ENCODE measurements around the gene INO80B. TPM values are rescaled to one million over a fixed set of nuclear protein-coding genes. Genes with fewer than 3 reads are reported as not detected.
A peak's percentile ranks its signal among the peaks of the same experiment; 100 is the strongest.

INO80B gene
- total and polyA plus RNA-seq, 2 donors (not counting 1 experiment from before 2014, with no cell fraction given), result 30.4 to 78.6 TPM

DNA sequence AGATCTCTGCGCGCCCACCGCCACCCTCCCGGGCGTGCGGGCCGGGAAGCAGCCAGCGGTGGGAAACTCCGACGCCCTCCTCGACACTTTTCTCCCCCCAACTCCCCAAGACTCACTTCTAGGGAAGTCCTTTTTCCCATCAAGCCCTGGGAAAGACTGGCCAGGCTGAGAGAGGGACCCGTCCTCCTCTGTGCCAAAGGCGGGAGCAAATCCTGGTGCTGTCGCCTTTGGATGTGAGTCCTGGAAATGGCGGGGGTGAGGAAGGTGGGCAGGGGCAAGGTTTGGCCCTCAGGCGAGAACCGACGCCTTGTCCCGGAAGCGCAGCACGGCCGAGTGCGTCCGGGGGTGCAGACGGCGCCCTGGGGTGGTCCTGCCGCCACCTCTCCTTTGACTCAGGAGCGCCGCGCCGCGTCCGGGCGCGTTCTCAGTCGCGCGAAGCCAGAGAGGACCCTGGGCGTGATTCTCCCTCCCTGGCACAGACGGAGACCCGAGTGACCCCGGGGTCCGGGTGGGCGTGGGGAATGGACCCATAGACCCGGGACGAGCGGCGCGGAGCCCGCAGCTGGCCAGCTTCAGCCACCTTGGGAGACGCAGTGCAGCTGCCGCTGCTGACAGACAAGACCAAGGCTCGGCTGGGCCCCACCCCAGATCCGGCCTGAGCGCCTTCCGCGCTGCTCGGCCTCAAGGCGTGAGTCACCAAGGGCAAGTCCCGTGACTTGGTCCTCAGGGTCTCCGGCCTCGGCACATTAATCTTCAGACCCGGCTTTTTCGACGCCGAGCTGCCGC lies 48.0 kb downstream of the INO80B start:
- H3K36me3 ChIP-seq (replicated peaks in 1 of 2; ENCODE audit: control extremely low read depth in 1 of 2, control insufficient read depth in 1 of 2, extremely low read depth in 1 of 2, insufficient read depth in 2 of 2, low read length in 1 of 2), result peaks cover 0 to 10% of the 10 kb centered on the region in 2 experiments
- H2AFZ ChIP-seq (ENCODE audit: insufficient read depth, low read depth, low read length, poor library complexity, severe bottlenecking), result peak overlapping the region; percentile 73
- Mint-ChIP-seq H3K27me3 (peaks cover 62% of the 10 kb centered on the region), H3K27ac (peak overlapping the region; percentile 81), H3K4me1 (peaks cover 75% of the 10 kb centered on the region), H3K9me3 (ENCODE audit: insufficient read depth) (no peaks in the 10 kb centered on the region), H3K4me3 (peak overlapping the region; percentile 86)
- TF ChIP-seq, protein P1, sequence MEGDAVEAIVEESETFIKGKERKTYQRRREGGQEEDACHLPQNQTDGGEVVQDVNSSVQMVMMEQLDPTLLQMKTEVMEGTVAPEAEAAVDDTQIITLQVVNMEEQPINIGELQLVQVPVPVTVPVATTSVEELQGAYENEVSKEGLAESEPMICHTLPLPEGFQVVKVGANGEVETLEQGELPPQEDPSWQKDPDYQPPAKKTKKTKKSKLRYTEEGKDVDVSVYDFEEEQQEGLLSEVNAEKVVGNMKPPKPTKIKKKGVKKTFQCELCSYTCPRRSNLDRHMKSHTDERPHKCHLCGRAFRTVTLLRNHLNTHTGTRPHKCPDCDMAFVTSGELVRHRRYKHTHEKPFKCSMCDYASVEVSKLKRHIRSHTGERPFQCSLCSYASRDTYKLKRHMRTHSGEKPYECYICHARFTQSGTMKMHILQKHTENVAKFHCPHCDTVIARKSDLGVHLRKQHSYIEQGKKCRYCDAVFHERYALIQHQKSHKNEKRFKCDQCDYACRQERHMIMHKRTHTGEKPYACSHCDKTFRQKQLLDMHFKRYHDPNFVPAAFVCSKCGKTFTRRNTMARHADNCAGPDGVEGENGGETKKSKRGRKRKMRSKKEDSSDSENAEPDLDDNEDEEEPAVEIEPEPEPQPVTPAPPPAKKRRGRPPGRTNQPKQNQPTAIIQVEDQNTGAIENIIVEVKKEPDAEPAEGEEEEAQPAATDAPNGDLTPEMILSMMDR (IDR thresholded peaks at IDR 0.05), result no peak
- peak; percentile 90 for TF ChIP-seq EZH2 (IDR thresholded peaks at IDR 0.05; ENCODE audit: borderline replicate concordance, insufficient read depth, low read depth, low read length, poor library complexity, severe bottlenecking)
- H3K27ac ChIP-seq (ENCODE audit: low read length in 2 of 2), result no peak overlapping the region
- DNase-seq (peak; percentile 69), ATAC-seq (ENCODE audit: low read depth) (peak; percentile 18)
- H3K9me3 ChIP-seq (ENCODE audit: control extremely low read depth in 1 of 3, control insufficient read depth in 2 of 3, insufficient read depth in 1 of 3, low read length in 2 of 3), result peaks cover 0 to 27% (median 0%) of the 10 kb centered on the region in 3 donors
- WGBS (ENCODE audit: insufficient coverage), result 1% methylated on average over 56 of the region's 67 CpGs
- no peaks in the 10 kb centered on the region for H4K20me1 ChIP-seq (ENCODE audit: control insufficient read depth, insufficient read depth, low read length, poor library complexity, severe bottlenecking)
- ChIA-PET POLR2A (interaction anchor here (0.6 to 1.6 kb wide), 4 partner anchors 45 to 84 kb away, joined by 3 to 6 read pairs (median 4); partner anchors contain the start of gene WBP1), CTCF (interaction anchor here (1.0 to 8.1 kb wide), 9 partner anchors 8 to 85 kb away, joined by 3 to 111 read pairs (median 5); partner anchors contain the start of genes CCDC142, TLX2 and TTC31)
- H3K4me3 ChIP-seq (ENCODE audit: control extremely low read depth in 1 of 5, extremely low read depth in 1 of 5, insufficient read depth in 1 of 5, low read depth in 2 of 5, low read length in 4 of 5), result peak overlapping the region; percentile 3 to 67 (median 52)
- H3K27me3 ChIP-seq (replicated peaks in 1 of 4; ENCODE audit: control extremely low read depth in 1 of 4, control insufficient read depth in 3 of 4, insufficient read depth in 4 of 4, low read length in 3 of 4), result peaks cover 0 to 80% (median 37%) of the 10 kb centered on the region in 4 experiments
- peaks cover 8% of the 10 kb centered on the region for H3K79me2 ChIP-seq (ENCODE audit: control insufficient read depth, insufficient read depth, low read length)
- peaks cover 55 to 58% of the 10 kb centered on the region in 2 donors for H3K4me1 ChIP-seq (ENCODE audit: control insufficient read depth in 2 of 2, insufficient read depth in 2 of 2, low read length in 2 of 2)
- intact Hi-C loops (cut with micrococcal nuclease), result loop anchor here (1.0 kb wide), 1 partner anchor 84 kb away; no protein-coding TSS in a partner anchor
- peak overlapping the region; percentile 67 for H3K9ac ChIP-seq (ENCODE audit: low read length)
- peak overlapping the region; percentile 94 for H3K4me2 ChIP-seq (replicated peaks; ENCODE audit: low read depth, low read length, poor library complexity, severe bottlenecking)

Measured in B cell (primary cell).